Fibroblast of skin of left quadriceps (primary cell): Measurements from ENCODE around the gene NEK7.

Experiments used
- DNase-seq, 2 experiments: peaks; one replicate each; pipeline ENCODE4 v3.0.0-alpha.2; 2013; ENCODE audit warnings: low read depth in 2 of 2

The NEK7 gene

DNA sequence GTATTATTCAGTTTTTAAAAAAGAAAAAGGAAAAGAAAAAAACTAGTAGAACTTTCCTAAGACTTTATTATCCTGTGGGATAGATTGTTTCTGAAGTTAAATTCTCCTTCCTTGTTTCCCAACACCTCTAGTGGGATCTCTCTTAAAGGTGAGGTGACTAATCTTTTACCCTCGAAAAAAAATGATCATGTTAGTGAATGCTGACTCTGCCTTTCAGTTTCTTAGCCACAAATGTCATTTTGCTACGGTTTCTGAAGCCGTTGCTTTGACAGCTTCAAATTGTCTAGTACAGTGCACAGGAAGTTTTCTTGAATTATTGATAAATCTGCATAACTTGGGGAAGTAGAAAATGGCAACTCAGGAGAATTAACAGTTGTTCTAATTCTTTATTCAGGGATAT, 13.0 kb upstream of the NEK7 start:
- no peak for DNase-seq

DNA sequence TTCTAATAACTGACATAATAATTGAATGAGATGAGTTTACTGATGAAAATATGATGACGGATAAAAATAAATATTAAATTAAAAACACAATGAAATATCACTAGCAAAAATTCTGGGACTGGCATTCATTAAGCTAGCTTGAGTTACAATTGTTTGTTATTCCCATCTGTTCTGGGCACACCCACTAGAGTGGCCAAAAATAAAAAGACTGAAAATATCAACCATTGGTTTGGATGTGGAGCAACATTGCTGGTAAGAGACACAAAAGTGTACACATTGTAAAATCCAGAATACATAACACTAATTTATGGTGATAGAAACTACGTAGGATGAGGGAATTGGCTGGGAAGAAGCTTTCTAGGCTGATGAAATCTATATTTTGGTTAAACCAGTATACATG, 9.6 kb upstream of the NEK7 start:
- DNase-seq: no peak

DNA sequence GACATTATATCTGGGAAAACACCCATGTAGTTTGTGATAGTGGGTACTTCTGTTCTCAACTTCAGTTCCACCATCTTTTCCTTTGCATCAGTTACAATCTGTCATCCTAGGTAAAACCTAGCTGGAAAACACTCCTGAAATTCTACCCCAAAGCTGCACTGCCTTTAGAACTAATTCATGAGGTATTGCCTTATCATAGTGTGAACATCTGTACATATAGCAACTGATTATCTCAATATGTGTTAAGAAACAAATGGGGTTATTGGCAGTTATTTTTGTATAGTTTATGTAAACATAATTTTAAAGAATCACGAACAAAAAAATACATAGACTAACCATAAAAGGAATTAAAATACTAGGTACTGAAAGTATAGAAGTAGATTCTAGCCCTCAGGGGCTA, 6.4 kb upstream of the NEK7 start:
- DNase-seq: no peak

DNA sequence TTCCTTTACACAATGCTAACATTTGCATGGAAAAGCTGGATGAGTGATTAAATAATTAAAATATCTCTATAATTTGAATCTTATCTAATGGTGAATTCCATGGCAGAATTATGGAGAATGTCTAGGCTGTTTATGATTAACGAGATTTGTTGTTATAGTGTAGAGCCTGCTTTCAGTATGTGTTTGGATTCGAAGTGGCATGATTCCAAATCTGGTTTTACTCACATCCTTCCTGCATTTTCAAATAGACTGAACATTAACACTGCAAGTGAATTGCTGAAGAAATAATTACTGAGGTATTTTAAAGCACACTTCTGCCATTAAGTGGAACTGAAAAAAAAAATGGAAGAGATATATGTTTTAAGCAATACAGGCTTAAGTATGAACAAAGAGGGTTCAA, 5.1 kb upstream of the NEK7 start:
- no peak for DNase-seq

DNA sequence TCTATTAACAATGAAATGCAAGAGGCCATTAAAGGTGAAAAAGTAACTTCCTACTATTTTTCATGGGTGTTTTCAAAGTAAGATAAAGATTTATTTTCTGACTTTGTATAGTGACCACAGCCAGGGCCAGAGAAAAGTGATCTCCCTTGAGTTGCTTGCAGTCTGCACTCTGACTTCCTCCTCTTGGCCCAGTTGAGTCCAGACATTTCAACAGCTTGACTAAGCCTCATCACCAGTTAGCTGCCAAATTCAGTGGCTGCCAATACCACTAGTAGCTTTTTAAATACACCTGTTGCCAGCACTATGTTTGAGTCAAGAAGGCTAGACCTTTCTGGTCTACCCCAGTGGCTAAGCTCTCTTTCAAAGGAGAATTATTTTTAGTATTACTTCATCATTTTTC, 3.7 kb upstream of the NEK7 start:
- peak in 1 of 2 experiments; percentile 35 for DNase-seq

DNA sequence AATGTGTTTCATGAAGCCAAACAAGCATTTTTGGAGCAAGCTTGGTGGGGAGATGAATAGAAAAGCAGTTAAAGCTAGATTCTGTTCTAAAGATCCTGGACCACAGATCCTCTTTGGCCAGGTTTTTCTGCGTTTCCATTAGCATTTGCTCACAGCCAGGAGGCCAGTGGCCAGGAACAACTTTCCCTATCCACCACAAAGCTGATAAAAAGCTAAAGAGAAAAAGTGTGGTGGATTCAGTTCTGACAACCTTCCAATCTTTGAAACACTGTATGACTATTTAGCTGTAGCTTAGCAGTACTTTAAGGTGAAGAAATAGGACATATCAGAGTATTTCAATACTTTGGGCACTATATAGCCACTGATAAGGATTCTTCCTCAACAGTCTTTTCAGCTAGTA, 3.0 kb upstream of the NEK7 start:
- DNase-seq: no peak

DNA sequence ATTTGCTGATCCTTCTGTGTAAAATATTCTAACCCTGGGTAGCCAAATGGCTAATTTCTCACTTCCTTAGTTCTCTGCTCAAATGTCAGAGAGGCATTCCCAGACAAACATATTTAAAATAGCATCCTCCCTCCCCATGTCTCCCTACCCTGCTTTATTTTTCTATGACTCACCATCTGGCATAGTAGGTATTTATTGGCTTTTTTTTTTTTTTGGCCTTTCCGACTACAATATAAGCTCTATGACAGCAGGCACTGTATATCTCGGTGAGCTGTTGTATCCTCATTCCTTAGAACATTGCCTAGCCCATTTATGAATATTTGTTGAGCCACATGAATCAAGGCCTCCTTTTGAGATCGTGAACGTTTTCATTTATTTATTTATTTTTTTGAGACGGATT, 1.5 kb upstream of the NEK7 start:
- peak; percentile 63 to 70 for DNase-seq

DNA sequence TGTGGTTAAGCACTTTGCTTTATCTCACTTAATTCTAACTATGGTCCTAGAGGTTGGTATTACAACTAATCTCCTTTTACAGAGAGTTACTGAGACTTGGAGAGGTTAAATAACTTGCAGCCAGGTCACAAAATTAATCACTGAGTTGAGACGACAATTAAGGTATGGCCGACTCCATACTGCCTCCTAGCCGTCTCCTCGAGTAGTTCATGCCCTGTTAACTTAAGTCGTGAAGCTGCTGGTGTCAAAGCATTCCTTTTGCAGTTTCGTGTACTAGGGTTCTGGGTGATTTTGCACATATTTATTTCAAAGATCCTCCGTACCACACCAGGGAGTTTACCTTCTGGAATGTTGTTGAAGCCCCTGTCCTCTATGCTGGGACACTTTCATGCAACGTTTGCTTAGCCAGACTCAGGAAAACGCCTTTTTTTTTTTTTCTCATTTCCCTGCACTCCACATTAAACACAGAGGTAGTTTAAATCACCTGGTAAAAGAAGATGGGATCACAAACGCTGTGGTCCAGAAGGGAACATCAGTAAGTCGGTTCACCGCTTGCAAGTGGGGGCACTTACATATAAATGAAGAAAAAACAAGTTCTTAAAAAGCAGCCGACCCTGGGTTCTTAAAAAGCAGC, 570 bp upstream of the NEK7 start:
- peak; percentile 42 to 46 for DNase-seq

DNA sequence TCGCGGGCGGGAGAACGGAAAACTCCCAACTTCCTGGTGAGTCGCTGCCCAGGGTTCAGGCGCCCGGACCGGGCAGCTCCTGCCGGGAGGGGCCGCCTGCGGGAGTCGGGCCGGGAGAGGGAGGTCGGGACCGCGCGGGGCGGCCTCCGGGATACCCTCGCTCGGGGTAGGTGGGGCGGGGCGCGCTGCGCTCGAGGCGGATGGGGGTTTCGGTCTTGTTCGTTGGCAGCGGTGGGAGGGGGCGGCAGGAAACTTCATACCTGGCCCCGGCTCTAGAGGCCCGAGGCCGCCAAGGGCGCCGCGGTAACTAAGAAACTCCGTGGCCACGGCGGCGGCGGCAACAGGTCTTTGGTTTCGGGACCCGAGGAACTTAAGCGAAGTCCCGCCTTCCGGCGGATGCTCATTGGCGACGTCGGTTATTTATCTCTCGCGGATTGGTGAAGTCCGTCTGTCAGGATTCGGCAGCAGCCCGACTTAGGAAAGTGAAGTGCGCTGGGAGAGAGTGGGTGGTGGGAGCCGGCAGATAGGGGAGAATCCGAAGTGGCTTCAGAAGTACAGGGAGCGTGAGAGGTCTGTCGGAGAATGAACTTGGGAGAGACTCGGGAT, 546 bp downstream of the NEK7 start:
- DNase-seq: peak; percentile 74 to 81

DNA sequence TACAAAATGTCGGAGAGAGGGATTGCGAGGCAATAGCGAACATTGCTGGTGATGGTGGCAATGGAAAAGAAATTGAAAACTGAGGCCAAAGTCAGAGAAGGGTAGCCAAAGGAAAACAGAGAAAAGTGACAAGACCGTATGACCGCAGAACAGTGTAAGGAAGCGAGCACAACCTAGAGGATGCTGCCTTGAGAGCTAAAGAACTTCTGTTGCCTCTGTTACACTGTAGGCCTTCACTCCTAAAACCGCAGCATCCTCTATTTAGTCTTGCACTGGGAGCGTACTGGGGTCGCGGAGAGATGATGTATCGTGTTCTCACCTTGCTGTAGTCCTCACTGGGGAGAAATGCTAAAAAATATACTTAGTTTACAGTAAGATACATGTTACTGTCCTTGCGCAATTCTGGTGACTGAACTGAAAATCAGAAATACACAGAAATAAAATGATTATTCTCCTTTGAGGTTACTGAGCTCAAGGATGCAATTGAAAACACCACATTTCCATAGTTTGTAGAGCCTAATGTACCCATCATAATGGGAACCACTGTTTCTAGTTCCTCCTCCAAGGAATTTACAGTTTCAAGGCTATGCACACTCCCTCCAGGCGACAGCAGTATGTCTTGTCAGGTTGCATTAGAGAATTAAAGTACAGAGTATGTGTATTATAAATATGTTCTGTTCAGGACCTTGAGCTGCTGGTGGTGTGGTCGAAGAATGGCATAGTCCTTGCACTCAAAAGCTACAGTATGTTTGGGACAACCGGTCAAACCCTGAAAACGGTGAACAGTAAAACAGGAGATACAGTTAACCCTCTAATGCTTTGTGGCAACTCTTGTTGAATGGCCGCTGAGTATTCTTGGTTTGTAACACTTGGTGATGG, 1.3 kb downstream of the NEK7 start:
- no peak for DNase-seq

DNA sequence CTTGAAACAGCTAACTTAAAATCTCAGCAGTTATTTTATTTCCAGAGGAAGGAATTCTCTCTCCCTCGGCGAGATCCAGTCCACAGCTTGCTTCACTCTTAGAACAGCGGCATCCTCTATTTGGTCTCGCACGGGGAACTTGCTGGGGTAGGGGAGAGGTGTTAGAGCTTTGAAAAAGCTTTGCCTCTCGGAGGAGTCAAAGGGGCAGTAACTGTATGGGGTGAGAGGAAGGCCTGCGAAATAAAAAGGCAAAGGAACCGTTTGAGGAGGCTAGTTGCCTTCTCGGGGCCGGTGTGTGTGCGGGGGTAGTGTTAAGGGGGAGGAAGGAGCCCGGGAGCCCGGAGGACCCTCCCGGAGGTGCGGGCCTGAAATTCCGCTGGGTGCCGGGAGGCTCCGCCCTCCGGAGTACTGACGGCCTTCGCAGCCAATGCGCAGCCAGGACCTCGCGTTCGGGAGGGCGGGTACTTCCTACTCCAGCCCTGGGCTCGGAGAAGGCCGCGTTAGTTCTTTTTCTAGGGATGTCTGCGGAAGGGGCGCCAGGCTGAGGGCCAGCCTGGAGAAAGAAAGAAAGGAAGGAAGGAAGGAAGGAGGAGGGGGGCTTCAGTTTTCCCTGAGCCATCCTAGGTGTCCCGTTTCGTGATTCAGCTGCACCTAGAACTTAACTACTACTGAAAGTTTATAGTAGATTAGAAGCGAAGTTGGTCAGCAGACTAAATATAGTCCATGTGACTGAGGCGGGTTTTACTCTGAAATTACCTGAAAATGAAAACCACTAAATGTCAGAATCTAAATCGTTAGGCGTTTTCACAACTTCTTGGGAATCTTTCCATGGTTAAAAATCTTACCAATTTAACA, 2.2 kb downstream of the NEK7 start:
- peak; percentile 73 to 74 for DNase-seq

DNA sequence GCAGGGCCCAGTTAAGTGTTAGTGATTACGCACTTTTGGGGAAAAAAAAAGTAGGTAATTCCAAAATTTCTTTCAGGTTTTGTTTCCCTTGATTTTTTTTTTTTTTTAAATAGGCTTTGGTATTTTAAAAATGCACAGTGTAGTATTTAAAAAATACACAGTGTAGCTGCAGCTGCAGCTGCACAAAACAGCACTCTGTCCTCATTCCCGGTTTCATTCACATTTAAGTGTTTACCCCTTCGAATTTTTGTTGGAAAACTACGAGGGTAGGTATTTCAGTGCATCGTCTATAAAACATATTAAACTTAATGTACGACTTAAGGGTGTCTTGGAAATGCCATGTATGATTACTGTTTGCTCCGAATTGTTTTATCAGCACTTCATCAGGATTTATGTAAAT, 3.4 kb downstream of the NEK7 start:
- no peak for DNase-seq

DNA sequence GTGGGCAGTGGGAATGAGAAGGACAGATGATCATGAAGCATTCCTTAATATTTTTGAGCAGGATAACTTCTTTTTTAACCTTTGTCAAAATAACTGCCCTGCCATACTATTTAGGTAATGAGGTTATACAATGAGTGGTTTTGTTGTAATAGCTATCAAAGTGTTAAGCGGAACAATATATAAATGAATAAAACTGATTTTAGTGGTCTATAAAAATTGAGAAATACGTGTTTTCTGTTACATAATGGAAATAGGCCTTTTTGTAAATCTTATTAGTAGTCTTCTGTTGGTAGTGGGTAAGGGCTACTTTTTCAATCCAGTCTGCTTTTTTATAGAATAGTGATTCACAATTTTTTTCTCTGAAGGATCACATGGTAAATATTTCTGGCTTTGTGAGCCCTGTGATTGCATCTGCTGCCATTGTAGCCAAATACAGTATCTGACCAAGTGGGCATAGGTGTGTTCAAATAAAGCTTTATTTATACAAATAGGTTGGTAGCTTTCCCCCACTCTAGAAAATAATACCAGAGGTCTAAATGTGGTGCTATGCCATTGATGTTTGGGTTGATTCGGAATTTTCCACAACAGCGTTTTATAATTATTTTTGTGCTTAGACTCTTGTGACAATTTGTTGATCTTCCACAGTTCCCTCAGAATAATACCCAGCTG, 4.3 kb downstream of the NEK7 start:
- no peak for DNase-seq

DNA sequence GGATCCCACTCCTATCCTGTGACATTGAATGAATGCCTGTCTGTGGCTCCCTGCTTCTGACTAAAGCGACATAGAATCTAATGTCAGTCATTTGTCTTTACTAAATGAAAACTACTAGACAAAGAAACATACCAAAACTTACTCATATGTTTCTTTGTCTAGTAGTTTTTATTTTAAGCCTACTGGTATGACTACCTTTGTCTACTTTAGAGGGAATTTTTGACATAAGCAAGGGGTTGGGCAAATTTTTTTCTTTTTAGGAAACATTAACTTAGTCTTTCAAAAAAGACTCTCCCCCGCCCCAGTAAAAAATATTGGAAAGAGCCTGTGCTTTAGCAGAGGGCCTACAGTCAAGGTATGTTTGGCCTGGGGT, 4.9 kb downstream of the NEK7 start:
- DNase-seq: no peak

DNA sequence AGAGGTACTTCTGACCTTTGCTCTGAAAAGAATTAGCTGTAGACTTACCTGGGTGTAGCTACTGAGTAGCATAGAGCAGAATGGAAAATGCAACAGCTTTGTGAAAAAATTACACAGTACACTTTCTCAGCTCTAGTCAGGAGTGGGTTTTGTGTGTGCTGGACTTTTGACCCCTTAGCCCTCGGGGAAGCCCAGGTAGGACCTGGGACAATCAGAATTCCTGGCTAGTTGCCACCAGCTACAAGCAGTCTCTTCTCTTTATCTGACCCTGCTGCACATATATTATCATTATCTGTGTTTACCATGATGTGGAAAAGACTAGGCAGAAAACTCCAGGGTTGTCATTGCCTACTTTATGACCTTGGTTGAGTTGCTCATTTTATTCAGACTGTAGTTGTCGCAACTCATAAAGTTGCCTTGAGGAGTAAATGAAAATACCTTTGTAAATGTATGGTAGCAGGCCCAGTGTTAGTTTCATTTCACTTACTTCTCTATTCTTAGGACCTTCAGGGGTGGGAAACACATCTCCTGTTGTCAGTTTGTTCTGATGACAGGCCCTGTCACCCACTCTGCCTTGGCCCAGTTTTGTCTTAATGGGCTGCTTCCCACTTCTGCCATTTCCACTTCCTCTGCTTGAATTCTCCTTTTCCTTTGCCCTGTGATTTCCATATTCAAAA, 5.4 kb downstream of the NEK7 start:
- DNase-seq: no peak

DNA sequence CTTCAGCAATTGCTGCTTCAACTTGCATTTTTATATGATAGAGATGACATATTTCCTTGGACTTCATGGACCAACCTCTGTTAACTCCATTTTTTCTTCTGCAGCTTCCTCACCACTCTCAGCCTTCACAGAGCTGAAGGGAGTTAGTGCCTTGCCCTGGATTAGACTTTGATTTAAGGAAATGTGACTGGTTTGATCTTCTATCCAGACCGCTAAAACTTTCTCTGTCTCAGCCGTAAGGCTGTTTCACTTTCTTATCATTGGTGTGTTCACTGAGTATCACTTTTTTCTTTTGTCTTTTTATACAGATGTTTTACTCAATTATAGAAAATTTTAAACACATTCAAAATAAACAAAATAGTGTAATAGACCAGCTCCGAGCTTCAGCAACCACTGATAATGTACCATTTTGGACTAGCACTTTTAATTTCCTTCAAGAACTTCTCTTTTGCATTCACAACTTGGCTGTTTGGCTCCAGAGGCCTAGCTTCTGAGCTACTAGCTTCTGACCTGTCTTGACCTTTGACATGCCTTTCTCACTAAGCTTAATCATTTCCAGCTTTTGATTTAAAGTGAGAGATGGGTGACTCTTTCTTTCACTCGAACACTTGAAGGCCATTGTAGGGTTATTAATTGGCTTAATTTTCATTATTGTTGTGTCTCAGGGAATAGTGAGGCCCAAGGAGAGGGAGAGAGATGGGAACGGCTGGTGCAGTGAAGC, 9.3 kb downstream of the NEK7 start:
- DNase-seq: no peak

DNA sequence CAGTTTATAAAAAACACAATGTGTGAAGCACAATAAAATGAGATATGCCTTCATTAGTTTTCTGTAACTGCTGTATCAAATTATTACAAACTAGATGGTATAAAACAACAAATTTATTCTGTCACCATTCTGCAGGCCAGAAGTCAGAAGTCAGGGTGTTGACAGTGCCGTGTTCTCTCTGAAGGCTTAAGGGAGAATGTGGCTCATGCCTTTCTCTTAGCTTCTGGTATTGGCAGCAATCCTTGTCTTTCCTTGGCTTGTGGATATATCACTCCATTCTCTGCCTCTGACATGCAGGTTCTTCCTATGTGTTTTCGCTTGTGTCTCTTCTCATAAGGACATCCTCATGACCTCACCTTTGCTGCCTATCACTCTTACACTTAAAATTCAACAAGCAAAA, 10.1 kb downstream of the NEK7 start:
- DNase-seq: no peak

DNA sequence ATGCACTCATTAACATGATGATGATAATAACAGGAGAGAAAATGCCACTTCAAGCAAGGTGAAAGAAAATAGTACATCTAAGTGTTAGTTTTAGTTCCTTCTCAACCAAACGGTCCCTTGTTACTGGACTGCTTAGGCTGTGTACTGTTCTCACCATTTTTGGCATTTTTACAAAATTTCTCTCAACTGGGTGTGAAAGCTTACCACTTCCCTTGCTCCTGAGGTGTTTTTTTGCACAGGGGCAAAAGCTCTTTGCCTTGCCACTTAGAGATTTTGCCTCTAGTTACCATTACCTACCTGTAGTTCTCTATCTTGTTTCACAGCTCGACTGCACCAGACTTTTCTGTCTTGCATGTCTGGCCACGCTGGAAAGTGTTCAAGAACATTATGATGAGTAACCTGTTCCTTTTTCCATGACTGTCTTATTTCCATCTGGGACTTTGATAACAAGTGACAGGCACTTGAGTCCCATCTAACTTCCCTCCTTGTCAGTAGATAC, 10.7 kb downstream of the NEK7 start:
- DNase-seq: no peak

DNA sequence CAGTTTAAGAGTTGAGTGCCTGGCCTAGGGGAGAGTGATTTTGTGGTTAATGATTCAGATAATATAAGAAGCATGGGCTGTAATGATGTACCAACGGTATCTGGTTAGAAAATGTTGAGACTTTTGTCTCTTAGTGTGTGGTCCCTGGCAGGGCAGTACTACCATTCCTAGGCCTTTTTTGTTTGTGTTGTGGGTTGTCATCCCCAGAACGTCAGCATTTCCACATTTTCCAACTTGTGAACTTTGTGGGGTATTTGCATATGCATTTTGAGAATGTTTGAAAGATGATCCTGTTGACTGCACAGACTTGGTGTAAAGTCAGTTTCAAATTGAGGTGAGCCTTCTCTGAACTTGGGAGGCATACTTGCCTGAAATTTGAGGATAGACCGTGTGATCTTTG, 11.4 kb downstream of the NEK7 start:
- DNase-seq: peak; percentile 53 to 55

DNA sequence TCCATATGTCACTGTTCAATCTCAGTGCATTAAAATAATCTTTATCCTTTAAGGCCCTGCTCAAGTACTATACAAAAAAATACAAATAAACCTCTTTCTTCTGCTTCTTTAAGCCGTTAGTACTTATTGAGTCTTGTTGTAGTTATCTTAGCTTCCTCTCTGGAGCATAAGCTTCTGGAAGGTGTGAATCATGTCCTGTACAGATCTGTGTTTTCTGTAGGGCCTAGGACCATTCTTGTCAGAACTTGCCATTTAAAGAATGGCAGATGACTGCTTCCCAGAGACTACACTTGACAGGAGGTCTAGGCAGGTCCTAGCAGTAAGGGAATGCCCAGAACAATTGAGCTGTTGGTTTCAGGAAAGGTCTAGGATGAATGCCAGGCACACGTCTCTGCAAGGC, 12.9 kb downstream of the NEK7 start:
- no peak for DNase-seq
